ENCODE results near the gene ODC1. TPM values are rescaled to one million over a fixed set of nuclear protein-coding genes. Genes with fewer than 3 reads are reported as not detected.

The ODC1 gene
- total RNA-seq, 1 donor, result 129 TPM

- no peak for TF ChIP-seq CTCF (IDR thresholded peaks at IDR 0.05; ENCODE audit: insufficient read depth, low read length)
- no peak for DNase-seq (ENCODE audit: low read depth)
- H3K4me3 ChIP-seq (ENCODE audit: low read depth, low read length), result no peak overlapping the region
Measured at GRCh38 chr2:10397878-10398277, 50.2 kb downstream of the ODC1 start.

GRCh38 chr2:10397297-10397875 lies 50.7 kb downstream of the ODC1 start:
- no peak for TF ChIP-seq CTCF (IDR thresholded peaks at IDR 0.05; ENCODE audit: insufficient read depth, low read length)
- H3K4me3 ChIP-seq (ENCODE audit: low read depth, low read length), result no peak overlapping the region
- no peak for DNase-seq (ENCODE audit: low read depth)

GRCh38 chr2:10396464-10396863 lies 51.7 kb downstream of the ODC1 start:
- DNase-seq (ENCODE audit: low read depth), result no peak
- TF ChIP-seq CTCF (IDR thresholded peaks at IDR 0.05; ENCODE audit: insufficient read depth, low read length), result no peak
- no peak overlapping the region for H3K4me3 ChIP-seq (ENCODE audit: low read depth, low read length)

GRCh38 chr2:10395893-10396292 lies 52.2 kb downstream of the ODC1 start:
- DNase-seq (ENCODE audit: low read depth), result no peak
- no peak overlapping the region for H3K4me3 ChIP-seq (ENCODE audit: low read depth, low read length)
- TF ChIP-seq CTCF (IDR thresholded peaks at IDR 0.05; ENCODE audit: insufficient read depth, low read length), result no peak

- TF ChIP-seq CTCF (IDR thresholded peaks at IDR 0.05; ENCODE audit: insufficient read depth, low read length), result no peak
- DNase-seq (ENCODE audit: low read depth), result no peak
- H3K4me3 ChIP-seq (ENCODE audit: low read depth, low read length), result no peak overlapping the region
Measured at GRCh38 chr2:10393640-10393982, 54.5 kb downstream of the ODC1 start.

- no peak for TF ChIP-seq CTCF (IDR thresholded peaks at IDR 0.05; ENCODE audit: insufficient read depth, low read length)
- no peak overlapping the region for H3K4me3 ChIP-seq (ENCODE audit: low read depth, low read length)
- no peak for DNase-seq (ENCODE audit: low read depth)
Measured at GRCh38 chr2:10392951-10393639, 55.0 kb downstream of the ODC1 start.

GRCh38 chr2:10392548-10392947 lies 55.6 kb downstream of the ODC1 start:
- TF ChIP-seq CTCF (IDR thresholded peaks at IDR 0.05; ENCODE audit: insufficient read depth, low read length), result no peak
- no peak overlapping the region for H3K4me3 ChIP-seq (ENCODE audit: low read depth, low read length)
- DNase-seq (ENCODE audit: low read depth), result no peak

Measured in fibroblast of the aortic adventitia (primary cell).